H1 (cell line): ENCODE results near the gene S100A4. TPM values are rescaled to one million over a fixed set of nuclear protein-coding genes. Genes with fewer than 3 reads are reported as not detected.

Experiments used
- CTBP2 ChIP-seq: IDR thresholded peaks from 2 replicates; pipeline ENCODE4 v1.7.0; 2011; ENCODE audit warnings: borderline replicate concordance, mild to moderate bottlenecking, moderate library complexity, mixed read lengths, low read length; ENCODE audit not compliant: insufficient read depth, insufficient read length
- EP300 ChIP-seq, 2 experiments: IDR thresholded peaks; 1 replicate in 1 of 2; 2 replicates in 1 of 2; pipeline ENCODE4 v1.6.1; 2011 to 2012; ENCODE audit warnings: low read depth in 2 of 2, low read length in 2 of 2, mild to moderate bottlenecking in 2 of 2, borderline replicate concordance in 1 of 2, inconsistent platforms in 1 of 2, moderate library complexity in 1 of 2
- JUN ChIP-seq: IDR thresholded peaks from 2 replicates; pipeline ENCODE4 v1.6.1; 2011; ENCODE audit warnings: low read depth, mild to moderate bottlenecking, improper control_type of control experiment, low read length
- POLR2A ChIP-seq, 2 experiments: IDR thresholded peaks; 1 replicate in 1 of 2; 2 replicates in 1 of 2; pipeline ENCODE4 v1.6.1; 2011; ENCODE audit warnings: low read depth in 2 of 2, low read length in 2 of 2, mild to moderate bottlenecking in 2 of 2; ENCODE audit errors: control extremely low read depth in 1 of 2
- SP2 ChIP-seq: IDR thresholded peaks from 2 replicates; pipeline ENCODE4 v1.6.1; 2012; ENCODE audit warnings: mild to moderate bottlenecking, low read length, inconsistent platforms
- polyA plus RNA-seq, 7 experiments: library from polyadenylated mRNA; depleted of rRNA in 3 of 7; stranded (reverse) in 5 of 7; unstranded in 2 of 7; fragments of >200 nt in 5 of 7; fragments of 200-250 nt in 2 of 7; gene quantifications; 1 replicate in 5 of 7; 2 replicates in 1 of 7; 4 replicates in 1 of 7; pipeline versions ENCODE4 v1.2.1 to v1.2.3, GENCODE V29; 2011 to 2013; ENCODE audit warnings: missing spikeins in 2 of 7, mixed read lengths in 2 of 7
- total RNA-seq: library from RNA; stranded (reverse); fragmentation: NEBNext Ultra II Directional; extraction: Animal tissue kit (Norgen Biotek cat#: 25700); gene quantifications from 2 replicates; pipeline ENCODE4 v1.2.1, GENCODE V29; 2021
- TF ChIP-seq, protein P1 (sequence below), 3 experiments: IDR thresholded peaks; 1 replicate in 2 of 3; 2 replicates in 1 of 3; pipeline versions ENCODE4 v1.5.1 to v1.6.1; 2011; ENCODE audit warnings: low read length in 3 of 3, mild to moderate bottlenecking in 3 of 3, inconsistent platforms in 2 of 3, low read depth in 1 of 3, moderate library complexity in 1 of 3; ENCODE audit not compliant: insufficient read depth in 1 of 3; ENCODE audit errors: control extremely low read depth in 1 of 3

S100A4 gene
- total and polyA plus RNA-seq, 2 of the 8 experiments (the other 6 are each of a cell fraction or from before 2014, with no cell fraction given) = 36.3 to 85.4 TPM

DNA sequence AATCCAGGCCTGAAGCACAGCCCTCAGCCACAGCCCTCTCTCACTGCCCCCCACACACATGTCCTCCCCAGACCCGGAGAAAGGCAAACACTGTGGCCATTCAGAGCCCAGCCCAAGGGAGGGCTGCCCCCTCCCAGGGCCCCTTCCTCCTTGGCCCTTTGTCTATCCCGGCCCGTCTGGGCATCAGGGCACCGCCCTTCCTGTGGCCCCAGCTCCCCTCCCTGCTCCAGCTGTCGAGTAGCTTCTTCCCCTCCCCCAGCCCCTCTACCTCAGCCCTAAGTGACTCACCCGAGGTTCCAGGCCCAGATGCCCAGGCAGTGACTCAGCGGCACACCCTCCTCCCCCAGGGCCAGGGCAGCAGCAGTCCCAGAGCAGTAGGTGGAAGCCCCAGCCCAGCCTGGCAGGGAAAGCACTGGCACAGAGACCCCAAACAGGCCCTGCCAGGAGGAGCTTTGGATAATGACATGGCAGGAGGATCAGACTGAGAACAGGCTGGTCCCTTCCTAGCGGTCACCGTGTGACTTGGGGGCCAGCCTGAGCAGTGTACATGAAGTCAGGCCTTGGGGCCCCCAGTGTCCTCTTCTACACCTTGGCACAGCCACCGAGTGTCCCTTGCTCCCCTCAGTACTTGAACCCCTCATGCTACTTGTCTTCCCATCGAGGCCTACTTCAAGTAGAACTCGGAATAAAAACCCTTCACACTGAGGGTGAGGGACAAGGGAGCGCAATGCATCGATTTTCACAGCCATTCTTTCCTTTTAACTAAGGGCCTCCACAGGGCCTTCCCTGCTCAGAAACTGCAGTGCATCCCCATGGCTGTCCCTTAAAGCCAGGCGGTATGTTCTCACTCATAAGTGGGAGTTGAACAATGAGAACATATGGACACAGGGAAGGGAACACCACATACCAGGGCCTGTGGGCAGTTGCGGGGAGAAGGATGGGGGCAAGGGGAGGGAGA lies 21.1 kb upstream of the S100A4 start (continued):
- TF ChIP-seq POLR2A (IDR thresholded peaks at IDR 0.05; ENCODE audit: control extremely low read depth in 1 of 2, low read depth in 2 of 2, low read length in 2 of 2) (peak in 1 of 2 experiments; percentile 24; a peak in 1 of 3 replicates), CTBP2 (no peak), JUN (peak; percentile 96), SP2 (no peak), EP300 (IDR thresholded peaks at IDR 0.05; ENCODE audit: borderline replicate concordance in 1 of 2, low read depth in 2 of 2, low read length in 2 of 2) (peak in 1 of 2 experiments; percentile 73; a peak in 1 of 3 replicates)
- TF ChIP-seq, protein P1, sequence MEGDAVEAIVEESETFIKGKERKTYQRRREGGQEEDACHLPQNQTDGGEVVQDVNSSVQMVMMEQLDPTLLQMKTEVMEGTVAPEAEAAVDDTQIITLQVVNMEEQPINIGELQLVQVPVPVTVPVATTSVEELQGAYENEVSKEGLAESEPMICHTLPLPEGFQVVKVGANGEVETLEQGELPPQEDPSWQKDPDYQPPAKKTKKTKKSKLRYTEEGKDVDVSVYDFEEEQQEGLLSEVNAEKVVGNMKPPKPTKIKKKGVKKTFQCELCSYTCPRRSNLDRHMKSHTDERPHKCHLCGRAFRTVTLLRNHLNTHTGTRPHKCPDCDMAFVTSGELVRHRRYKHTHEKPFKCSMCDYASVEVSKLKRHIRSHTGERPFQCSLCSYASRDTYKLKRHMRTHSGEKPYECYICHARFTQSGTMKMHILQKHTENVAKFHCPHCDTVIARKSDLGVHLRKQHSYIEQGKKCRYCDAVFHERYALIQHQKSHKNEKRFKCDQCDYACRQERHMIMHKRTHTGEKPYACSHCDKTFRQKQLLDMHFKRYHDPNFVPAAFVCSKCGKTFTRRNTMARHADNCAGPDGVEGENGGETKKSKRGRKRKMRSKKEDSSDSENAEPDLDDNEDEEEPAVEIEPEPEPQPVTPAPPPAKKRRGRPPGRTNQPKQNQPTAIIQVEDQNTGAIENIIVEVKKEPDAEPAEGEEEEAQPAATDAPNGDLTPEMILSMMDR (IDR thresholded peaks at IDR 0.05; ENCODE audit: control extremely low read depth in 1 of 3, insufficient read depth in 1 of 3, low read depth in 1 of 3, low read length in 3 of 3) = no peak
